GM12878 (cell line): ENCODE measurements around the gene AGBL3. TPM values are rescaled to one million over a fixed set of nuclear protein-coding genes. Genes with fewer than 3 reads are reported as not detected.

Experiments used
- ATAC-seq: fragments of 200-7000 bp; cut with Tn5 transposase; 3 replicates; pipeline ENCODE4 v1.9.1; 2020; ENCODE audit warnings: mild to moderate bottlenecking, moderate library complexity
- BruUV-seq: library from RNA; stranded (reverse); fragments of 400-500 nt; replicated peaks from 2 replicates; lab custom pipeline; 2021; lab: Mats Ljungman, UMichigan
- CTCF ChIA-PET: fragments of 300-600 bp; sonication (Branson Sonifier 250); formaldehyde crosslinking; extraction: SDS; loops from one replicate; lab custom pipeline; 2021; ENCODE audit warnings: inconsistent platforms; lab: Yijun Ruan, JAX
- POLR2A ChIA-PET: fragments of 350-600 bp; formaldehyde crosslinking; extraction: SDS; loops from one replicate; lab custom pipeline; 2021; ENCODE audit warnings: inconsistent platforms; lab: Charles Lee
- RAD21 ChIA-PET: fragments of 300-600 bp; sonication (Branson Sonifier 250); formaldehyde crosslinking; loops from one replicate; lab custom pipeline; 2023; ENCODE audit warnings: antibody characterized with exemption; ENCODE audit not compliant: unreplicated experiment; lab: Charles Lee
- SMC1A ChIA-PET: fragments of 300-600 bp; sonication (Branson Sonifier 250); formaldehyde crosslinking; loops from one replicate; lab custom pipeline; 2023; ENCODE audit not compliant: unreplicated experiment, uncharacterized antibody; lab: Charles Lee
- DNase-seq: peaks from one replicate; pipeline ENCODE4 v3.0.0-alpha.2; 2011; ENCODE audit warnings: low read depth, low spot score
- FAIRE-seq: peaks from 3 replicates; lab custom pipeline; 2011; peaks lifted over from hg19 to GRCh38; lab: Jason Lieb, UNC
- H2AFZ ChIP-seq: 2 replicates; pipeline ENCODE4 v1.6.0; 2011; ENCODE audit warnings: low read depth, low read length, control low read depth; ENCODE audit not compliant: control insufficient read depth
- H3K27ac ChIP-seq: 2 replicates; pipeline ENCODE4 v1.5.1; 2011; ENCODE audit warnings: control low read depth; ENCODE audit not compliant: control insufficient read depth, insufficient read depth
- H3K27me3 ChIP-seq, 2 experiments: replicated peaks in 1 of 2; 2 replicates each; pipeline versions ENCODE4 v1.6.0 to v1.6.1; 2011; ENCODE audit warnings: low read length in 1 of 2; ENCODE audit not compliant: control insufficient read depth in 2 of 2, insufficient read depth in 2 of 2
- H3K36me3 ChIP-seq, 2 experiments: 2 replicates each; pipeline ENCODE4 v1.5.1; 2011; ENCODE audit warnings: low read length in 1 of 2; ENCODE audit not compliant: control insufficient read depth in 2 of 2, insufficient read depth in 2 of 2
- H3K4me1 ChIP-seq: 2 replicates; pipeline ENCODE4 v1.6.1; 2011; ENCODE audit warnings: mild to moderate bottlenecking, low read length, moderate library complexity, mixed read lengths; ENCODE audit not compliant: control insufficient read depth, insufficient read depth
- H3K4me2 ChIP-seq: 2 replicates; pipeline ENCODE4 v1.6.0; 2011; ENCODE audit warnings: control low read depth; ENCODE audit not compliant: control insufficient read depth, insufficient read depth
- H3K4me3 ChIP-seq: fragments of 200-600 bp; sonication (generic); 2 replicates; pipeline ENCODE4 v1.5.1; 2016
- H3K79me2 ChIP-seq: 2 replicates; pipeline ENCODE4 v1.6.0; 2011; ENCODE audit warnings: low read length; ENCODE audit not compliant: control insufficient read depth, insufficient read depth
- H3K9ac ChIP-seq: 2 replicates; pipeline ENCODE4 v1.8.0; 2011; ENCODE audit warnings: low read length, control low read depth, mixed read lengths; ENCODE audit not compliant: control insufficient read depth, insufficient read depth
- H3K9me3 ChIP-seq: replicated peaks from 3 replicates; pipeline ENCODE4 v1.5.1; 2011; ENCODE audit warnings: mild to moderate bottlenecking, low read length; ENCODE audit not compliant: control insufficient read depth, insufficient read depth
- H4K20me1 ChIP-seq: 2 replicates; pipeline ENCODE4 v1.6.0; 2011; ENCODE audit not compliant: control insufficient read depth, insufficient read depth
- CBX5 ChIP-seq: sonication (generic); IDR thresholded peaks from 2 replicates; pipeline ENCODE4 v1.6.1; 2016; ENCODE audit warnings: low read depth, moderate library complexity, mild to moderate bottlenecking, inconsistent platforms
- MTA2 ChIP-seq: fragments of 450-650 bp; IDR thresholded peaks from 2 replicates; pipeline ENCODE4 v1.6.1; 2016; ENCODE audit warnings: low read depth, mild to moderate bottlenecking, moderate library complexity
- MYB ChIP-seq: fragments of 150-350 bp; IDR thresholded peaks from 2 replicates; pipeline ENCODE4 v1.6.1; 2014; ENCODE audit warnings: mild to moderate bottlenecking, low read depth, low read length, borderline replicate concordance
- NFXL1 ChIP-seq: fragments of 450-650 bp; IDR thresholded peaks from 2 replicates; pipeline ENCODE4 v1.6.1; 2017; ENCODE audit warnings: antibody characterized with exemption, mild to moderate bottlenecking, borderline replicate concordance
- POLR2A ChIP-seq: IDR thresholded peaks from 2 replicates; pipeline ENCODE4 v1.6.1; 2011; ENCODE audit warnings: low read depth, mild to moderate bottlenecking, low read length
- POLR2AphosphoS2 ChIP-seq: IDR thresholded peaks from 2 replicates; pipeline ENCODE4 v1.6.1; 2011; ENCODE audit warnings: low read depth, mild to moderate bottlenecking, low read length, improper control_type of control experiment, moderate library complexity
- POLR2AphosphoS5 ChIP-seq: IDR thresholded peaks from 2 replicates; pipeline ENCODE4 v1.6.1; 2011; ENCODE audit warnings: mild to moderate bottlenecking, low read length, inconsistent platforms
- WGBS: methylation state at CpG from one replicate; pipeline ENCODE4 v1.1.6; 2016; ENCODE audit warnings: low lambda C conversion rate; ENCODE audit not compliant: insufficient replicate concordance, insufficient coverage; ENCODE audit errors: missing lambda C conversion rate; 5-methylcytosine and 5-hydroxymethylcytosine counted together
- in situ Hi-C: fragments of 300-500 bp; cut with MboI; formaldehyde crosslinking; loops from 9 replicates; pipeline ENCODE4 v1.14.3; 2018; ENCODE audit warnings: mixed read lengths
- intact Hi-C: fragments of 100-400 bp; cut with micrococcal nuclease; formaldehyde crosslinking; loops from one replicate; pipeline ENCODE4 v1.14.2; 2022; ENCODE audit not compliant: unreplicated experiment
- polyA plus RNA-seq, 11 experiments: library from polyadenylated mRNA; depleted of rRNA in 4 of 11; unstranded in 6 of 11; stranded (reverse) in 5 of 11; fragments of >200 nt; fragmentation: Nextera tagmentation in 4 of 11; fragmentation: Illumina TruSeq in 1 of 11; extraction: Ambion mirVana in 4 of 11; extraction: Trizol in 1 of 11; gene quantifications; 1 replicate in 1 of 11; 2 replicates in 10 of 11; pipeline versions ENCODE4 v1.2.1 to v1.2.3, GENCODE V29; 2011 to 2016; ENCODE audit warnings: inconsistent platforms in 2 of 11, missing spikeins in 2 of 11, low read depth in 1 of 11
- total RNA-seq, 4 experiments: library from RNA; depleted of rRNA in 3 of 4; stranded (reverse); fragments of >200 nt in 3 of 4; fragmentation: Illumina TruSeq in 1 of 4; extraction: Trizol in 1 of 4; gene quantifications; 2 replicates each; pipeline versions ENCODE4 v1.2.1 to v1.2.3, GENCODE V29; 2013 to 2021
- TF ChIP-seq, protein P1 (sequence below): fragments of 150-350 bp; IDR thresholded peaks from 2 replicates; pipeline ENCODE4 v1.6.1; 2016; ENCODE audit warnings: low read depth, low read length

The AGBL3 gene
- total and polyA plus RNA-seq, 10 of the 15 experiments (the other 5 are each of a cell fraction or from before 2014, with no cell fraction given), result 0.82 to 12.4 (median 3.7) TPM

DNA sequence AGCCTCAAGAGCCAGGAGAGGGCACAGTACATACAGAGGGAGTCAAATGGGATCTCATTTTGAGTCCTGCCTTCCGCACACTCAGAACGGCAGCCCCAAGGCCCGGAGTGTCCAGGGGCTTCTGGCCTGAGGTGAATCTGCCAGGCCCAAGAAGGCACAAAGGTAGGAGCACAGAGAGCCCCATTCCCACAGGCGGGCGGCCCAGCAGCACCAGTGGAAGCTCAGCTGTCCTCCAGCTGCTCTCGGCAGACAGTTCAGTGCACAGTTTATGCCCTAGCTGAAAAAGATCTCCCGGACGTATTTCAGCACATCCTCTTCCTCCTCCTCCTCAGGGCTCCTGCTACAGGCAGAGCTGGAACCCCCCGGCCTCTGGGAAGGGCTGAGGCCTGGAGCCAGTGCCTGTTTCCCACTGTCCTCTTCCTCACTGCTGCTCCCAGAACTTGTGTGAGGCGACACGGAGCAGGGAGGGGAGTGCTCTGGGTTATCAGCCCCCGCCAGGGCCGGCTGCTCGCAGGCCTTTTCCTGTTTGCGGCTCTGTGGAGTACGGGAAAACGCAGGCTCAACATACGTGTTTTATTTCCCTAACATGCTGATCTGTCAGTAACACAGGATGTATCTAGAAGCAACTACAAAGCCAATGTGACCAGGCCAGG lies 180.2 kb downstream of the AGBL3 start:
- SMC1A ChIA-PET, result interaction anchor here (0.9 to 13.1 kb wide), 6 partner anchors 19 to 178 kb away, joined by 3 to 158 read pairs (median 34); partner anchors contain the start of genes AGBL3 and TMEM140
- peaks cover 7% of the 10 kb centered on the region for H3K9me3 ChIP-seq
- WGBS, result 92% methylated on average over 18 of the region's 18 CpGs
- H3K79me2 ChIP-seq, result peaks cover 42% of the 10 kb centered on the region
- H3K9ac ChIP-seq, result no peak overlapping the region
- intact Hi-C loops, result no loop called here
- CTCF ChIA-PET, result interaction anchor here (5.8 kb wide), 1 partner anchor 176 kb away, joined by 157 read pairs; the partner anchor contains the start of gene AGBL3
- no peaks in the 10 kb centered on the region for H3K27me3 ChIP-seq
- H3K4me3 ChIP-seq, result no peak overlapping the region
- POLR2A ChIA-PET, result interaction anchor here (0.8 to 15.9 kb wide), 3 partner anchors 19 to 180 kb away, joined by 3 to 169 read pairs (median 7); partner anchors contain the start of genes AGBL3 and TMEM140
- peak overlapping the region; percentile 23; the same call in 1 of the 2 replicates for H3K4me2 ChIP-seq
- H4K20me1 ChIP-seq, result no peaks in the 10 kb centered on the region; the same call in 1 of the 2 replicates
- ATAC-seq (no peak), FAIRE-seq (no peak), DNase-seq (no peak)
- H3K36me3 ChIP-seq, result peaks cover 37 to 41% of the 10 kb centered on the region in 2 experiments
- H2AFZ ChIP-seq, result no peak overlapping the region
- peaks cover 19% of the 10 kb centered on the region for H3K4me1 ChIP-seq
- TF ChIP-seq POLR2A, result peak; percentile 50; the same call in 1 of the 2 replicates
- no peak for TF ChIP-seq CBX5
- RAD21 ChIA-PET, result interaction anchor here (0.9 to 8.8 kb wide), 6 partner anchors 18 to 180 kb away, joined by 3 to 120 read pairs (median 9); partner anchors contain the start of genes AGBL3 and TMEM140
- BruUV-seq, result no TSS peak
- H3K27ac ChIP-seq, result no peak overlapping the region
- in situ Hi-C loops, result loop anchor here (5.0 to 10.0 kb wide), 2 partner anchors 174 to 522 kb away; partner anchors contain the start of gene BPGM

DNA sequence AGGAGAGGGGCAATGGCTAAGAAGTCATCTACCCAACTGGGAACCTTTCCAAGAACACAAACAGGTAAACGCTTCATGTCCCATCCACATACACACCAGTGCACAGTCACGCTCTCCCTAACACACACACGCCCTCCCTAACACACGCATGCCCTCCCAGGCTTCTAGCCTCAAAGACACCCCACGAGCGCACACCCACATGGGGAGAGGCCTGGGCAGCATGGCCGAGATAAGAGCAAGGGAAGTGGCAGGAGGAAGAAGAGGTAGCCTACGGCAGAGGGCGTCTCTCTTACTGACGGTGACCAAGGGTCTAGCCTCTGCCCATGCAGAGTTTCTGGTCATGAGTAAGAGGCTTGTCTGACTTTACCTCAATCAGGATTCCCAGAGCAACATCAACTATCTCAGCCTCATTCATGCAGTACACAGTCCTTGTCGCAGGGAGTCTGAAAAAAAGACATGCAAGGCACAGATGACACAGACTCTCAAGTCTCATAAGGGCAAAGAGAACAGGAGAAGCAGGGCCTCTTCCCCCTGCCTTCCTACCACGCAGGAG lies 181.1 kb downstream of the AGBL3 start:
- no peak for FAIRE-seq
- peak; percentile 3; the same call in 1 of the 2 replicates for TF ChIP-seq POLR2AphosphoS5
- TF ChIP-seq NFXL1, result no peak
- TF ChIP-seq, protein P1, sequence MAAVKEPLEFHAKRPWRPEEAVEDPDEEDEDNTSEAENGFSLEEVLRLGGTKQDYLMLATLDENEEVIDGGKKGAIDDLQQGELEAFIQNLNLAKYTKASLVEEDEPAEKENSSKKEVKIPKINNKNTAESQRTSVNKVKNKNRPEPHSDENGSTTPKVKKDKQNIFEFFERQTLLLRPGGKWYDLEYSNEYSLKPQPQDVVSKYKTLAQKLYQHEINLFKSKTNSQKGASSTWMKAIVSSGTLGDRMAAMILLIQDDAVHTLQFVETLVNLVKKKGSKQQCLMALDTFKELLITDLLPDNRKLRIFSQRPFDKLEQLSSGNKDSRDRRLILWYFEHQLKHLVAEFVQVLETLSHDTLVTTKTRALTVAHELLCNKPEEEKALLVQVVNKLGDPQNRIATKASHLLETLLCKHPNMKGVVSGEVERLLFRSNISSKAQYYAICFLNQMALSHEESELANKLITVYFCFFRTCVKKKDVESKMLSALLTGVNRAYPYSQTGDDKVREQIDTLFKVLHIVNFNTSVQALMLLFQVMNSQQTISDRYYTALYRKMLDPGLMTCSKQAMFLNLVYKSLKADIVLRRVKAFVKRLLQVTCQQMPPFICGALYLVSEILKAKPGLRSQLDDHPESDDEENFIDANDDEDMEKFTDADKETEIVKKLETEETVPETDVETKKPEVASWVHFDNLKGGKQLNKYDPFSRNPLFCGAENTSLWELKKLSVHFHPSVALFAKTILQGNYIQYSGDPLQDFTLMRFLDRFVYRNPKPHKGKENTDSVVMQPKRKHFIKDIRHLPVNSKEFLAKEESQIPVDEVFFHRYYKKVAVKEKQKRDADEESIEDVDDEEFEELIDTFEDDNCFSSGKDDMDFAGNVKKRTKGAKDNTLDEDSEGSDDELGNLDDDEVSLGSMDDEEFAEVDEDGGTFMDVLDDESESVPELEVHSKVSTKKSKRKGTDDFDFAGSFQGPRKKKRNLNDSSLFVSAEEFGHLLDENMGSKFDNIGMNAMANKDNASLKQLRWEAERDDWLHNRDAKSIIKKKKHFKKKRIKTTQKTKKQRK, result no peak
- no peak for TF ChIP-seq MTA2
- peak; percentile 73; the same call in 1 of the 2 replicates for TF ChIP-seq POLR2AphosphoS2
- TF ChIP-seq MYB, result no peak

More for the DNA sequence above, 181.1 kb downstream of the AGBL3 start:
- Histone ChIP-seq H3K4me2 (peak overlapping the region; percentile 78), H3K4me1 (peaks cover 24% of the 10 kb centered on the region), H2AFZ (no peak overlapping the region), H3K9ac (no peak overlapping the region), H3K4me3 (peak overlapping the region; percentile 52), H3K27me3 (no peaks in the 10 kb centered on the region), H3K79me2 (peaks cover 52% of the 10 kb centered on the region), H4K20me1 (no peaks in the 10 kb centered on the region; the same call in 1 of the 2 replicates), H3K9me3 (peaks cover 1% of the 10 kb centered on the region), H3K36me3 (peaks cover 35 to 38% of the 10 kb centered on the region in 2 experiments), H3K27ac (no peak overlapping the region)
- intact Hi-C loops, result no loop called here
- ChIA-PET POLR2A (interaction anchor here (0.9 to 15.9 kb wide), 4 partner anchors 19 to 181 kb away, joined by 3 to 169 read pairs (median 81); partner anchors contain the start of genes AGBL3 and TMEM140), CTCF (interaction anchor here (4.2 to 12.2 kb wide), 5 partner anchors 19 to 213 kb away, joined by 24 to 157 read pairs (median 109); partner anchors contain the start of genes AGBL3, TMEM140 and WDR91), RAD21 (interaction anchor here (0.6 to 11.6 kb wide), 9 partner anchors 15 to 725 kb away, joined by 3 to 151 read pairs (median 73); partner anchors contain the start of genes AGBL3, TMEM140 and WDR91), SMC1A (interaction anchor here (0.9 to 13.1 kb wide), 6 partner anchors 10 to 214 kb away, joined by 3 to 158 read pairs (median 34); partner anchors contain the start of genes AGBL3 and TMEM140)
- no peak for DNase-seq
- WGBS, result 95% methylated on average over 12 of the region's 12 CpGs
- BruUV-seq, result no TSS peak
- no peak for ATAC-seq
- in situ Hi-C loops, result loop anchor here (5.0 to 10.0 kb wide), 2 partner anchors 175 to 523 kb away; partner anchors contain the start of gene BPGM
